ENCODE data around the gene BEND6. TPM values are rescaled to one million over a fixed set of nuclear protein-coding genes. Genes with fewer than 3 reads are reported as not detected.

Gene BEND6
- total and polyA plus RNA-seq, 7 experiments from 2014 or later: 0.15 TPM; not detected in 6

DNA sequence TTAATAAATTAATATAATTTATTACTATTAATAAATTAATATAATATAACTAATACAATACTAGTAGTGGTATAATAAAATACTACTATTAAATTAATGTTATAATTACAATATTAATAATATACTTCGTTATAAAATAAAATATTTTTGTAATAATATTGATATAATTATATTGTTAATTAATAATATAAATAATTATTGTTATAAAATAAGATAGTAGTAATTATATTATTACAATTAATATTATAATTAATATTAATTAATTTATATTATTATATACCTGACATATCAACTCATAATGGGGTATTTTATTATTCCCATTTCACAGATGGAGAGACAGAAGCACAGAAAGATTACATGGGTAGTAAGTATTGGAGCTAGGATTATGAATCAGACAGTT lies 8.9 kb downstream of the BEND6 start:
- H3K27me3 ChIP-seq (ENCODE audit: control insufficient read depth in 2 of 2, insufficient read depth in 2 of 2, low read length in 2 of 2): no peaks in the 10 kb centered on the region
- intact Hi-C loops (cut with micrococcal nuclease): no loop called here
- CTCF ChIA-PET: no interaction called here
- H3K4me3 ChIP-seq (ENCODE audit: low read length): no peak overlapping the region
- peaks cover 0 to 1% (median 0%) of the 10 kb centered on the region in 11 donors for H3K9me3 Mint-ChIP-seq
- H3K4me1 Mint-ChIP-seq: no peaks in the 10 kb centered on the region
- no peaks in the 10 kb centered on the region for H3K4me1 ChIP-seq (ENCODE audit: control insufficient read depth in 2 of 2, insufficient read depth in 2 of 2, low read length in 2 of 2)
- POLR2A ChIA-PET: no interaction called here
- ATAC-seq (no peak), DNase-seq (no peak)
- peaks cover 11 to 27% (median 16%) of the 10 kb centered on the region in 5 donors for H3K27me3 Mint-ChIP-seq
- no peaks in the 10 kb centered on the region for H3K36me3 Mint-ChIP-seq
- no peaks in the 10 kb centered on the region for H3K36me3 ChIP-seq (ENCODE audit: control insufficient read depth in 2 of 3, insufficient read depth in 3 of 3, low read length in 3 of 3)
- H3K9me3 ChIP-seq (ENCODE audit: control insufficient read depth in 2 of 3, low read length in 3 of 3): no peaks in the 10 kb centered on the region
- H3K27ac ChIP-seq (ENCODE audit: low read depth, low read length): no peak overlapping the region
- no peak overlapping the region for H3K4me3 Mint-ChIP-seq
- no peak overlapping the region for H3K27ac Mint-ChIP-seq

DNA sequence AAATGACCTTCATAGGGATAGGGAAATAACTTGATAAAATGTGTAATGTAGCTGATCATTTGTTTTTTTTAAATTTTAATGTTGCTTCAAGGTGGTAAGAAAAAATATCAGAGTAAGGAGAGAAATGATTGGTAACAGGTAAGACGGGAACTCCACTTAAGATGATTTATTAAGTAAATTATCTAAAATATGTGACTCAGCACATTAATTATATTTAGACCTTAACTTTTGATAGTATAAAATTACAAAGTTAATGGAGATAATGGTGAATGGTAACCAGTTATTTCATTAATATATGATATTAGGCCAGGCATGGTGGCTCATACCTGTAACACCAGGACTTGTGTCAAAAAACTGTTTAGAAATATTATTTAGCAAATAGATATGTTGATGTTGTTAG lies 10.2 kb downstream of the BEND6 start:
- DNase-seq (no peak), ATAC-seq (no peak)
- Mint-ChIP-seq H3K27ac (no peak overlapping the region), H3K4me3 (no peak overlapping the region), H3K36me3 (no peaks in the 10 kb centered on the region), H3K9me3 (no peaks in the 10 kb centered on the region), H3K4me1 (no peaks in the 10 kb centered on the region), H3K27me3 (peaks cover 6 to 22% (median 10%) of the 10 kb centered on the region in 5 donors)
- H3K27ac ChIP-seq (ENCODE audit: low read depth, low read length): no peak overlapping the region
- CTCF ChIA-PET: no interaction called here
- no peaks in the 10 kb centered on the region for H3K4me1 ChIP-seq (ENCODE audit: control insufficient read depth in 2 of 2, insufficient read depth in 2 of 2, low read length in 2 of 2)
- POLR2A ChIA-PET: no interaction called here
- H3K27me3 ChIP-seq (ENCODE audit: control insufficient read depth in 2 of 2, insufficient read depth in 2 of 2, low read length in 2 of 2): no peaks in the 10 kb centered on the region
- intact Hi-C loops (cut with micrococcal nuclease): no loop called here
- no peaks in the 10 kb centered on the region for H3K36me3 ChIP-seq (ENCODE audit: control insufficient read depth in 2 of 3, insufficient read depth in 3 of 3, low read length in 3 of 3)
- no peaks in the 10 kb centered on the region for H3K9me3 ChIP-seq (ENCODE audit: control insufficient read depth in 2 of 3, low read length in 3 of 3)
- no peak overlapping the region for H3K4me3 ChIP-seq (ENCODE audit: low read length)

DNA sequence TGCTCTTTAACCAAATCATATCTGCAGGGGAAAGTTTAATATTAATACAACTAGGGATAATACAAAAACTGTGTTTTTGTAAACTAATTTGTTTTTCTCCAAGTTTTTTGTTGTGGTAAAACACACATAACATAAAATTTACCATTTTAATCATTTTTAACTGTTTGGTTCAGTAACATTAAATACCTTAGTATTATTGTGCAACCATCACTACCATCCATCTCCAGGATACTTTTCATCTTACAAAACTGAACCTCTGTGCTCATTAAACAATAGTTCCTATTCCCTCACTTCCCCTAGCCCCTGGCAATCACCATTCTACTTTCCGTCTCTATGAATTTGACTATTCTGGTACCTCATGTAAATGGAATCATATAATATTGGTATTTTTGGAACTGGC lies 15.9 kb downstream of the BEND6 start:
- DNase-seq (no peak), ATAC-seq (no peak)
- Mint-ChIP-seq H3K9me3 (peaks cover 0 to 10% (median 2%) of the 10 kb centered on the region in 11 donors), H3K27me3 (peaks cover 5 to 18% (median 11%) of the 10 kb centered on the region in 5 donors), H3K4me1 (no peaks in the 10 kb centered on the region), H3K4me3 (no peak overlapping the region), H3K36me3 (no peaks in the 10 kb centered on the region), H3K27ac (no peak overlapping the region)
- Histone ChIP-seq H3K4me3 (ENCODE audit: low read length) (no peak overlapping the region), H3K27ac (ENCODE audit: low read depth, low read length) (no peak overlapping the region), H3K36me3 (ENCODE audit: control insufficient read depth in 2 of 3, insufficient read depth in 3 of 3, low read length in 3 of 3) (no peaks in the 10 kb centered on the region), H3K27me3 (ENCODE audit: control insufficient read depth in 2 of 2, insufficient read depth in 2 of 2, low read length in 2 of 2) (no peaks in the 10 kb centered on the region), H3K4me1 (ENCODE audit: control insufficient read depth in 2 of 2, insufficient read depth in 2 of 2, low read length in 2 of 2) (no peaks in the 10 kb centered on the region), H3K9me3 (ENCODE audit: control insufficient read depth in 2 of 3, low read length in 3 of 3) (no peaks in the 10 kb centered on the region)
- CTCF ChIA-PET: no interaction called here
- POLR2A ChIA-PET: no interaction called here
- intact Hi-C loops (cut with micrococcal nuclease): no loop called here

DNA sequence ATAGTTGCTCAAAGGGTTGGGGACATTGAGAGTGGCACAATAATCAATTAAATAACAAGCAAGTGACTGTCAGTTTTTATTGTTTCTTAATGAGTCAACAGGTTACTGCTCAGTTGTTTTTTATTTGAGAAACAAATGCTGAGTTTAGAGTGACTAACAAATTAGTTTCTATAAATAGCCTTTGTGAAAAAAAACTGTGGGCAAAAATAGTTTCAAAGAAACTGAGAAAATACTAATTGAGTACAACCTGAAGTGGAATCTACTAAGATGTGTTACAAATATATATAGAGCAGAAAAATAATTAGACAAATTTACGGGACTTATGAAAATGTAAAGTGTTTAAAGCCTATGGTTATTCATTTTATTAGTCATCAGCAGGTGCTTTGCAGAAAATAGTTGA lies 22.3 kb downstream of the BEND6 start:
- H3K4me3 ChIP-seq (ENCODE audit: low read length): no peak overlapping the region
- intact Hi-C loops (cut with micrococcal nuclease): no loop called here
- Mint-ChIP-seq H3K9me3 (peaks cover 2 to 32% (median 8%) of the 10 kb centered on the region in 11 donors), H3K27ac (no peak overlapping the region), H3K4me3 (no peak overlapping the region), H3K36me3 (peaks cover 0 to 5% (median 4%) of the 10 kb centered on the region in 5 donors), H3K27me3 (peaks cover 0 to 19% (median 8%) of the 10 kb centered on the region in 5 donors), H3K4me1 (no peaks in the 10 kb centered on the region)
- no peaks in the 10 kb centered on the region for H3K36me3 ChIP-seq (ENCODE audit: control insufficient read depth in 2 of 3, insufficient read depth in 3 of 3, low read length in 3 of 3)
- no peaks in the 10 kb centered on the region for H3K4me1 ChIP-seq (ENCODE audit: control insufficient read depth in 2 of 2, insufficient read depth in 2 of 2, low read length in 2 of 2)
- ATAC-seq (no peak), DNase-seq (no peak)
- CTCF ChIA-PET: no interaction called here
- H3K27me3 ChIP-seq (ENCODE audit: control insufficient read depth in 2 of 2, insufficient read depth in 2 of 2, low read length in 2 of 2): no peaks in the 10 kb centered on the region
- no peaks in the 10 kb centered on the region for H3K9me3 ChIP-seq (ENCODE audit: control insufficient read depth in 2 of 3, low read length in 3 of 3)
- POLR2A ChIA-PET: no interaction called here
- H3K27ac ChIP-seq (ENCODE audit: low read depth, low read length): no peak overlapping the region

DNA sequence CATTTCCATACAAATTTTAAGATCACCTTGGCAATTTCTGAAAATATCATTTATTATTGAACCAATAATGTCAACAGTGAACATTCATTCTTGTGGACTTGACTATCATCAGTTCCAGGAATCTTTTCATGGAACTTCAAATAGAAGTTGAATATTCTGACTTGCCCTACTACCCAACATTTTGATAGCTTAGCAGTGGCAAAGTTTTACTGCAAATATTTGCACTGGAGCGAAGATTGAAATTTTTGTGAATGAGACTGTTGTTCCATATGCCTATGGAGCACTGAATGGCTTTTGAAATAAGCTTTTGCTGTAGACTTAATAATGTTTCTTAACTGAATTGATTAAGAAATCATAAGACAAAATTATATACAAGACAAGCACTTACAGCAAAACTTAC lies 23.6 kb downstream of the BEND6 start:
- CTCF ChIA-PET: no interaction called here
- H3K27me3 Mint-ChIP-seq: peaks cover 0 to 21% (median 10%) of the 10 kb centered on the region in 5 donors
- H3K27ac ChIP-seq (ENCODE audit: low read depth, low read length): no peak overlapping the region
- H3K27me3 ChIP-seq (ENCODE audit: control insufficient read depth in 2 of 2, insufficient read depth in 2 of 2, low read length in 2 of 2): no peaks in the 10 kb centered on the region
- ATAC-seq (no peak), DNase-seq (no peak)
- H3K36me3 Mint-ChIP-seq: peaks cover 0 to 5% (median 4%) of the 10 kb centered on the region in 5 donors
- H3K4me3 ChIP-seq (ENCODE audit: low read length): no peak overlapping the region
- no peaks in the 10 kb centered on the region for H3K4me1 ChIP-seq (ENCODE audit: control insufficient read depth in 2 of 2, insufficient read depth in 2 of 2, low read length in 2 of 2)
- no peaks in the 10 kb centered on the region for H3K36me3 ChIP-seq (ENCODE audit: control insufficient read depth in 2 of 3, insufficient read depth in 3 of 3, low read length in 3 of 3)
- no peak overlapping the region for H3K27ac Mint-ChIP-seq
- H3K9me3 ChIP-seq (ENCODE audit: control insufficient read depth in 2 of 3, low read length in 3 of 3): no peaks in the 10 kb centered on the region
- POLR2A ChIA-PET: no interaction called here
- H3K4me3 Mint-ChIP-seq: no peak overlapping the region
- intact Hi-C loops (cut with micrococcal nuclease): no loop called here
- no peaks in the 10 kb centered on the region for H3K4me1 Mint-ChIP-seq
- H3K9me3 Mint-ChIP-seq: peaks cover 2 to 32% (median 8%) of the 10 kb centered on the region in 11 donors

DNA sequence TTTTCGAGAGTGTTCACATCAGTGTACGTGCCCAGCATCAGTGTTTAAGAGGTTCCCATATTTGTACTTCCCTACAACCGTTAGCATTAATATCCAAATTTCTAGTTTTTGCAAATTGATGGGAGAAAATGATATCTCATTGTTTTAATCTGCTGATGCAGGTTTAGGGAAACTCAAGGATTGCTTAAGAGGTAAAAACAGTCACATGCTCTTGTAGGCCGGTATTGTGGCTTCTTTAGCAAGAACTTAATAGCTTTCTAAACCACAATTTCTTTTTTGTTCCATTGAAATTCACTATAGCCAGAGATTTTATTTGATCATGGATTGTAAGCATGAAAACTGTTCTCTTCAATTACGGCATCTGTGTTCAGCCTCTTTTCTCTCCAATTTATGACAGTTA lies 29.5 kb downstream of the BEND6 start:
- H3K9me3 ChIP-seq (ENCODE audit: control insufficient read depth in 2 of 3, low read length in 3 of 3): no peaks in the 10 kb centered on the region
- POLR2A ChIA-PET: no interaction called here
- Mint-ChIP-seq H3K4me3 (no peak overlapping the region), H3K9me3 (no peaks in the 10 kb centered on the region), H3K36me3 (no peaks in the 10 kb centered on the region), H3K27me3 (peaks cover 6 to 37% (median 24%) of the 10 kb centered on the region in 5 donors), H3K4me1 (no peaks in the 10 kb centered on the region), H3K27ac (no peak overlapping the region)
- ATAC-seq (no peak), DNase-seq (no peak)
- CTCF ChIA-PET: no interaction called here
- H3K4me1 ChIP-seq (ENCODE audit: control insufficient read depth in 2 of 2, insufficient read depth in 2 of 2, low read length in 2 of 2): no peaks in the 10 kb centered on the region
- no peak overlapping the region for H3K27ac ChIP-seq (ENCODE audit: low read depth, low read length)
- intact Hi-C loops (cut with micrococcal nuclease): no loop called here
- H3K4me3 ChIP-seq (ENCODE audit: low read length): no peak overlapping the region
- no peaks in the 10 kb centered on the region for H3K36me3 ChIP-seq (ENCODE audit: control insufficient read depth in 2 of 3, insufficient read depth in 3 of 3, low read length in 3 of 3)
- H3K27me3 ChIP-seq (ENCODE audit: control insufficient read depth in 2 of 2, insufficient read depth in 2 of 2, low read length in 2 of 2): peaks cover 0 to 3% of the 10 kb centered on the region in 2 donors

DNA sequence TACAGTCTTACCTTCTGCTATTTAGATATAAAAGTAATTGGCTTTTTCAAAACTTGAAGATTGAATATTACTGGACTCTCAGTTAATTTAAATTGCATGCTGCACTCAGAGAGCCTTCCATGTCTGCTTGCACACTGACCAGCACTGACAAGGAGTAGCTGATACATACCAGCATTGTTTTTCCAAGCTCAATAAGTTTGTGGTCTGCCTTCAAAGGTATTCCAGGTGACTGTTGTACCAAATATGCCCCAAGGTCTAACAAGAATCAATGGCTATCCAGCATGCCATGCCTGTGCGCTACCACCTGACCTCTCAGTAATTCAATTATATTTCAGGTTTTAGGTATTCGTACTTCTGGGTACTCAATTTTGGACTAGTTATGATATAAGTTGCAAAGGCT lies 30.0 kb downstream of the BEND6 start:
- ChIA-PET CTCF (no interaction called here), POLR2A (no interaction called here)
- ATAC-seq (no peak), DNase-seq (no peak)
- H3K4me1 ChIP-seq (ENCODE audit: control insufficient read depth in 2 of 2, insufficient read depth in 2 of 2, low read length in 2 of 2): no peaks in the 10 kb centered on the region
- H3K9me3 ChIP-seq (ENCODE audit: control insufficient read depth in 2 of 3, low read length in 3 of 3): no peaks in the 10 kb centered on the region
- H3K27ac ChIP-seq (ENCODE audit: low read depth, low read length): no peak overlapping the region
- Mint-ChIP-seq H3K27me3 (peaks cover 6 to 42% (median 21%) of the 10 kb centered on the region in 5 donors), H3K27ac (no peak overlapping the region), H3K4me3 (no peak overlapping the region), H3K4me1 (no peaks in the 10 kb centered on the region), H3K9me3 (no peaks in the 10 kb centered on the region), H3K36me3 (no peaks in the 10 kb centered on the region)
- H3K36me3 ChIP-seq (ENCODE audit: control insufficient read depth in 2 of 3, insufficient read depth in 3 of 3, low read length in 3 of 3): no peaks in the 10 kb centered on the region
- peaks cover 0 to 3% of the 10 kb centered on the region in 2 donors for H3K27me3 ChIP-seq (ENCODE audit: control insufficient read depth in 2 of 2, insufficient read depth in 2 of 2, low read length in 2 of 2)
- H3K4me3 ChIP-seq (ENCODE audit: low read length): no peak overlapping the region
- intact Hi-C loops (cut with micrococcal nuclease): no loop called here

Data from naive thymus-derived CD4-positive, alpha-beta T cell (primary cell).